IMR-90 (cell line): ENCODE data around the gene ARHGAP10. TPM values are rescaled to one million over a fixed set of nuclear protein-coding genes. Genes with fewer than 3 reads are reported as not detected.

Experiments used
- ATAC-seq: fragments of 200-7000 bp; cut with Tn5 transposase; 2 replicates; pipeline ENCODE4 v1.9.1; 2020; ENCODE audit warnings: low read depth, mild to moderate bottlenecking, moderate library complexity
- BruUV-seq: library from RNA; stranded (reverse); fragments of 400-500 nt; replicated peaks from 2 replicates; lab custom pipeline; 2021; lab: Mats Ljungman, UMichigan
- CTCF ChIA-PET: fragments of 300-600 bp; formaldehyde crosslinking; extraction: SDS; loops from one replicate; lab custom pipeline; 2021; ENCODE audit warnings: antibody characterized with exemption; lab: Yijun Ruan, JAX
- POLR2A ChIA-PET: fragments of 300-600 bp; sonication (Branson Sonifier 250); formaldehyde crosslinking; loops from one replicate; lab custom pipeline; 2022; ENCODE audit warnings: antibody characterized with exemption; ENCODE audit not compliant: unreplicated experiment; lab: Charles Lee
- DNase-seq: peaks from one replicate; pipeline ENCODE4 v3.0.0; 2013
- H2AFZ ChIP-seq: replicated peaks from 2 replicates; pipeline ENCODE3; 2013; ENCODE audit warnings: low read length, mild to moderate bottlenecking; ENCODE audit not compliant: poor library complexity
- H2AK5ac ChIP-seq: 2 replicates; pipeline ENCODE4 v1.6.1; 2013; ENCODE audit warnings: low read depth, low read length, inconsistent platforms
- H2AK9ac ChIP-seq: replicated peaks from 2 replicates; pipeline ENCODE3; 2013; ENCODE audit warnings: mild to moderate bottlenecking, low read depth, low read length, moderate library complexity; ENCODE audit not compliant: poor library complexity
- H2BK120ac ChIP-seq: 2 replicates; pipeline ENCODE4 v1.6.1; 2013; ENCODE audit warnings: low read depth, low read length, inconsistent platforms
- H2BK15ac ChIP-seq: 3 replicates; pipeline ENCODE4 v1.6.1; 2013; ENCODE audit warnings: low read depth, low read length, inconsistent platforms
- H2BK20ac ChIP-seq: 2 replicates; pipeline ENCODE4 v1.6.1; 2013; ENCODE audit warnings: low read depth, mild to moderate bottlenecking, inconsistent platforms, low read length, moderate library complexity
- H2BK5ac ChIP-seq: 2 replicates; pipeline ENCODE4 v1.6.1; 2013; ENCODE audit warnings: mild to moderate bottlenecking, low read depth, low read length, inconsistent platforms; ENCODE audit not compliant: poor library complexity, severe bottlenecking
- H3K14ac ChIP-seq: replicated peaks from 2 replicates; pipeline ENCODE4 v1.6.1; 2013; ENCODE audit warnings: low read depth, low read length, inconsistent platforms
- H3K18ac ChIP-seq: 2 replicates; pipeline ENCODE4 v1.6.1; 2013; ENCODE audit warnings: low read depth, low read length, control low read depth
- H3K23ac ChIP-seq: 2 replicates; pipeline ENCODE4 v1.6.1; 2013; ENCODE audit warnings: low read depth, low read length, inconsistent platforms
- H3K27ac ChIP-seq: 2 replicates; pipeline ENCODE4 v1.5.1; 2013; ENCODE audit warnings: mild to moderate bottlenecking, control low read depth, low read length; ENCODE audit not compliant: insufficient read depth
- H3K27me3 ChIP-seq: 2 replicates; pipeline ENCODE4 v1.6.1; 2013; ENCODE audit warnings: low read length; ENCODE audit not compliant: control insufficient read depth, insufficient read depth
- H3K36me3 ChIP-seq: 2 replicates; pipeline ENCODE4 v1.6.1; 2013; ENCODE audit warnings: low read length, mixed read lengths; ENCODE audit not compliant: control insufficient read depth, insufficient read depth
- H3K4ac ChIP-seq: 2 replicates; pipeline ENCODE4 v1.6.1; 2013; ENCODE audit warnings: low read depth, low read length, inconsistent platforms
- H3K4me1 ChIP-seq: 2 replicates; pipeline ENCODE4 v1.6.1; 2013; ENCODE audit warnings: low read length, mixed read lengths; ENCODE audit not compliant: control insufficient read depth, insufficient read depth
- H3K4me2 ChIP-seq: 2 replicates; pipeline ENCODE4 v1.6.1; 2013; ENCODE audit warnings: low read depth, mild to moderate bottlenecking, control low read depth, low read length, moderate library complexity
- H3K4me3 ChIP-seq: 2 replicates; pipeline ENCODE4 v1.5.1; 2013; ENCODE audit warnings: low read depth, mild to moderate bottlenecking, control low read depth, low read length, moderate library complexity; ENCODE audit not compliant: insufficient read depth
- H3K56ac ChIP-seq: 2 replicates; pipeline ENCODE4 v1.6.1; 2013; ENCODE audit warnings: low read length, inconsistent platforms; ENCODE audit not compliant: insufficient read depth; ENCODE audit errors: extremely low read depth
- H3K79me1 ChIP-seq, 2 experiments: 2 replicates each; pipeline ENCODE4 v1.6.1; 2013; ENCODE audit warnings: low read length in 2 of 2, inconsistent platforms in 1 of 2, low read depth in 1 of 2
- H3K9ac ChIP-seq: 2 replicates; pipeline ENCODE4 v1.6.1; 2013; ENCODE audit warnings: low read depth, low read length, control low read depth
- H3K9me1 ChIP-seq: 2 replicates; pipeline ENCODE4 v1.6.1; 2013; ENCODE audit warnings: low read length, inconsistent platforms; ENCODE audit not compliant: insufficient read depth
- H3K9me3 ChIP-seq: 2 replicates; pipeline ENCODE4 v1.6.1; 2013; ENCODE audit warnings: low read length; ENCODE audit not compliant: control insufficient read depth, insufficient read depth
- H4K20me1 ChIP-seq: 2 replicates; pipeline ENCODE4 v1.6.1; 2013; ENCODE audit warnings: low read length, inconsistent platforms; ENCODE audit not compliant: insufficient read depth
- H4K5ac ChIP-seq: 2 replicates; pipeline ENCODE4 v1.6.1; 2013; ENCODE audit warnings: mild to moderate bottlenecking, low read depth, low read length, control low read depth
- H4K8ac ChIP-seq, 2 experiments: 2 replicates each; pipeline ENCODE4 v1.6.1; 2013; ENCODE audit warnings: low read depth in 2 of 2, low read length in 2 of 2, control low read depth in 1 of 2, inconsistent platforms in 1 of 2
- H4K91ac ChIP-seq: 2 replicates; pipeline ENCODE4 v1.6.1; 2013; ENCODE audit warnings: low read depth, low read length, inconsistent platforms; ENCODE audit not compliant: insufficient read depth
- CEBPB ChIP-seq: IDR thresholded peaks from 2 replicates; pipeline ENCODE4 v1.6.1; 2012; ENCODE audit warnings: low read depth, low read length, improper control_type of control experiment
- CHD1 ChIP-seq: IDR thresholded peaks from 2 replicates; pipeline ENCODE4 v1.6.1; 2012; ENCODE audit warnings: low read depth, low read length, improper control_type of control experiment
- CTCF ChIP-seq: conservative IDR thresholded peaks from 2 replicates; pipeline ENCODE4 v1.5.1; 2012; ENCODE audit warnings: mild to moderate bottlenecking, low read depth, low read length, improper control_type of control experiment
- FOS ChIP-seq: fragments of 150-350 bp; IDR thresholded peaks from 2 replicates; pipeline ENCODE4 v1.6.1; 2016; ENCODE audit warnings: low read depth, low read length
- MAFK ChIP-seq: IDR thresholded peaks from 2 replicates; pipeline ENCODE4 v1.6.1; 2012; ENCODE audit warnings: low read depth, low read length, improper control_type of control experiment
- MXI1 ChIP-seq: IDR thresholded peaks from 2 replicates; pipeline ENCODE4 v1.6.1; 2012; ENCODE audit warnings: low read depth, mild to moderate bottlenecking, low read length, moderate library complexity, borderline replicate concordance
- NFE2L2 ChIP-seq: fragments of 150-350 bp; IDR thresholded peaks from 2 replicates; pipeline ENCODE4 v1.6.1; 2016; ENCODE audit warnings: low read depth, mild to moderate bottlenecking, low read length
- POLR2A ChIP-seq: IDR thresholded peaks from 2 replicates; pipeline ENCODE4 v1.6.1; 2012; ENCODE audit warnings: mild to moderate bottlenecking, low read depth, low read length
- RFX5 ChIP-seq: IDR thresholded peaks from 2 replicates; pipeline ENCODE4 v1.8.0; 2012; ENCODE audit warnings: low read depth, mild to moderate bottlenecking, low read length, moderate library complexity
- USF2 ChIP-seq: fragments of 150-350 bp; IDR thresholded peaks from 2 replicates; pipeline ENCODE4 v1.6.1; 2017; ENCODE audit warnings: mild to moderate bottlenecking, antibody characterized with exemption, low read length, low read depth
- WGBS, 2 experiments: methylation state at CpG; one replicate each; pipeline versions ENCODE4 v1.1.5 to v1.1.7; 2013; ENCODE audit warnings: missing lambda C conversion rate in 2 of 2; ENCODE audit not compliant: insufficient read length in 1 of 2; ENCODE audit errors: extremely low coverage in 2 of 2; 5-methylcytosine and 5-hydroxymethylcytosine counted together
- dilution Hi-C: fragments of 300-500 bp; cut with HindIII; formaldehyde crosslinking; loops from one replicate; pipeline ENCODE4 v1.14.3; 2018; ENCODE audit warnings: low sequenced_read_pairs; ENCODE audit not compliant: unreplicated experiment
- in situ Hi-C: fragments of 300-500 bp; cut with MboI; formaldehyde crosslinking; loops from 3 replicates; pipeline ENCODE4 v1.14.3; 2019; ENCODE audit warnings: low sequenced_read_pairs, inconsistent platforms, mixed read lengths
- intact Hi-C: fragments of 100-400 bp; cut with micrococcal nuclease; formaldehyde crosslinking; loops from 2 replicates; pipeline ENCODE4 v1.10.0; 2022
- polyA plus RNA-seq, 3 experiments: library from polyadenylated mRNA; depleted of rRNA; stranded (reverse); fragments of >200 nt; gene quantifications; 2 replicates each; pipeline ENCODE4 v1.2.3, GENCODE V29; 2012; ENCODE audit warnings: low replicate concordance in 1 of 3
- total RNA-seq: library from RNA; depleted of rRNA; stranded (reverse); fragments of >200 nt; gene quantifications from 2 replicates; pipeline ENCODE4 v1.2.3, GENCODE V29; 2012

Gene ARHGAP10
- total and polyA plus RNA-seq, 2 of the 4 experiments (the other 2 are of a cell fraction) = 27.1 to 29.4 TPM

DNA sequence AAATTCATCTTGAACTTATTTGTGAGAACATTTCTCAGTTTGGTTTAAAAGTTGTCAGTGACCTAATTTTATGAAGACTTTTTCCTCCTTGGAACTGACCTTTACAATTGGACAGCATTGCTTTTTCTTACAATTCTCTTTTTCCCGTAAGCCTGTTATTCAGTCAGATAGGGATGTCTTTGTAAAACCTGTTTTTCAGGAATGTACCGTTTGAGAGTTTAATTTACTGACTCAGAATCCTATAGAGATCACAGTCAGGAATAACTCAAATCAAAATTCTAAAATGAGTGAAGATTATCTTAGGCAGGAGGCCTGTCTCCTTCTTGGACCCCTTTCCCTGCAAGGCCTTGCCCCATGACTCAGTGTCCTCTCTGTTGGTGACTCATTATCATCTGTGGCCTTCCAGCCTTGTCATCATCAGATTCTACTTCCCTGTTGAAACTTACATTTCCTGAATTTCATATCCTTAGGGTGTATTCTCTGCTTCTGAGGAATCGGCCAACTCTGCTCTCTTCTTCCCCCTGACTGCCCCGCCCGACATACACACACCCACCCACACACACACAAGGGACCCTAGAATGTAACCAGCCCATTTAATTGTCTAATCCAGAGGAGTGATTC lies 99.8 kb downstream of the ARHGAP10 start (continued):
- no peak for TF ChIP-seq CHD1
- no peak for TF ChIP-seq MXI1

DNA sequence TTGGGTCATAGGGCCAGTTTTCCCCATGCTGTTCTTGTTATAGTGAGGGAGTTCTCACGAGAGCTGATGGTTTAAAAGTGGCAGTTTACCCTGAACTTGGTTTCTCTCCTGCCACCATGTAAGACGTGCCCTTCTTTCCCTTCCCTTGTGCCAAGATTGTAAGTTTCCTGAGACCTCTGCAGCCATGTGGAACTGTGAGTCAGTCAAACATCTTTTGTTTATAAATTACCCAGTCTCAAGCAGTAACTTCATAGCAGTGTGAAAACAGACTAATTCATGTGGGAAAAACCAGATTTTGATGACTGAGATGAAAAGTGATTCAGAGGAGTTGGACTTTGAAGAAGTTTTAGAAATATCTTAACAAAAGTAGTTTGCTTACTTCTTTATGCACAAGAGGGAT lies 101.4 kb downstream of the ARHGAP10 start:
- H2AK5ac ChIP-seq = peak overlapping the region; percentile 36; the same call in 1 of the 2 replicates
- peaks cover 27% of the 10 kb centered on the region for H3K4me1 ChIP-seq
- no peak overlapping the region for H2AFZ ChIP-seq
- no peak overlapping the region for H3K23ac ChIP-seq
- TF ChIP-seq CTCF (no peak), CHD1 (no peak), MXI1 (no peak), CEBPB (no peak), NFE2L2 (no peak), POLR2A (no peak), RFX5 (no peak), USF2 (no peak), FOS (0 out of 2 replicates have a peak, but pooled peaks have one; percentile 19), MAFK (peak; percentile 58)
- dilution Hi-C loops (no loop called here), in situ Hi-C loops (no loop called here), intact Hi-C loops (no loop called here)
- no peaks in the 10 kb centered on the region for H4K20me1 ChIP-seq
- ATAC-seq (no peak), DNase-seq (peak; percentile 82)
- no peak overlapping the region for H4K5ac ChIP-seq
- CTCF ChIA-PET = no interaction called here
- peak overlapping the region; percentile 92; the same call in 1 of the 3 replicates for H2BK15ac ChIP-seq
- H3K79me1 ChIP-seq = peaks cover 22 to 62% of the 10 kb centered on the region in 2 experiments
- no CpG with 5 or more reads among the region's 2 CpGs for WGBS, 2 experiments
- peaks cover 22% of the 10 kb centered on the region; the same call in 1 of the 2 replicates for H3K9me1 ChIP-seq
- POLR2A ChIA-PET = no interaction called here
- H3K18ac ChIP-seq = peak overlapping the region; percentile 28; the same call in 1 of the 2 replicates
- H4K91ac ChIP-seq = no peak overlapping the region
- BruUV-seq = no TSS peak
- H2AK9ac ChIP-seq = no peak overlapping the region
- peaks cover 5% of the 10 kb centered on the region; the same call in 1 of the 2 replicates for H3K9me3 ChIP-seq
- H3K4me3 ChIP-seq = no peak overlapping the region
- H3K56ac ChIP-seq = no peak overlapping the region
- H3K14ac ChIP-seq = peak overlapping the region; percentile 60
- H2BK5ac ChIP-seq = peak overlapping the region; percentile 94
- no peak overlapping the region for H3K9ac ChIP-seq
- peak overlapping the region; percentile 41; the same call in 1 of the 2 replicates for H3K4ac ChIP-seq
- peak overlapping the region; percentile 26 to 32; a peak in 2 of 4 replicates for H4K8ac ChIP-seq
- H3K4me2 ChIP-seq = no peak overlapping the region
- peak overlapping the region; percentile 46; the same call in 1 of the 2 replicates for H2BK120ac ChIP-seq
- H3K27ac ChIP-seq = peak overlapping the region; percentile 22
- H3K36me3 ChIP-seq = no peaks in the 10 kb centered on the region
- peak overlapping the region; percentile 63 for H2BK20ac ChIP-seq
- H3K27me3 ChIP-seq = no peaks in the 10 kb centered on the region
